Endothelial cell of hepatic sinusoid (primary cell): ENCODE results near the gene ZXDC.

Experiments used
- in situ Hi-C: cut with HindIII; loops from 2 replicates; pipeline ENCODE4 v1.10.0; 2017; ENCODE audit warnings: low sequenced_read_pairs

Gene ZXDC

GRCh38 chr3:126456766-126457388 lies 18.8 kb downstream of the ZXDC start:
- in situ Hi-C loops, result loop anchor here (5.0 kb wide), 1 partner anchor 65 kb away; the partner anchor contains the start of gene CFAP100

- in situ Hi-C loops, result loop anchor here (5.0 kb wide), 1 partner anchor 64 kb away; the partner anchor contains the start of gene CFAP100
Observed at GRCh38 chr3:126456211-126456610, 19.5 kb downstream of the ZXDC start.

GRCh38 chr3:126454437-126455198 lies 21.1 kb downstream of the ZXDC start:
- in situ Hi-C loops, result loop anchor here (5.0 kb wide), 1 partner anchor 62 kb away; the partner anchor contains the start of gene CFAP100

GRCh38 chr3:126454025-126454424 lies 21.7 kb downstream of the ZXDC start:
- in situ Hi-C loops, result no loop called here

GRCh38 chr3:126452213-126452612 lies 23.5 kb downstream of the ZXDC start:
- in situ Hi-C loops, result no loop called here

GRCh38 chr3:126451511-126451910 lies 24.2 kb downstream of the ZXDC start:
- in situ Hi-C loops, result no loop called here

GRCh38 chr3:126450744-126451143 lies 24.9 kb downstream of the ZXDC start:
- in situ Hi-C loops, result no loop called here

GRCh38 chr3:126450219-126450618 lies 25.5 kb downstream of the ZXDC start:
- in situ Hi-C loops, result no loop called here

GRCh38 chr3:126449621-126450051 lies 26.1 kb downstream of the ZXDC start:
- in situ Hi-C loops, result no loop called here

- in situ Hi-C loops, result no loop called here
Observed at GRCh38 chr3:126448893-126449180, 26.9 kb downstream of the ZXDC start.

- in situ Hi-C loops, result no loop called here
Observed at GRCh38 chr3:126448136-126448892, 27.4 kb downstream of the ZXDC start.

- in situ Hi-C loops, result no loop called here
Observed at GRCh38 chr3:126447456-126448106, 28.1 kb downstream of the ZXDC start.

- in situ Hi-C loops, result no loop called here
Observed at GRCh38 chr3:126446791-126447190, 28.9 kb downstream of the ZXDC start.

- in situ Hi-C loops, result no loop called here
Observed at GRCh38 chr3:126446301-126446700, 29.4 kb downstream of the ZXDC start.

GRCh38 chr3:126445506-126445905 lies 30.2 kb downstream of the ZXDC start:
- in situ Hi-C loops, result no loop called here

- in situ Hi-C loops, result no loop called here
Observed at GRCh38 chr3:126442856-126443242, 32.8 kb downstream of the ZXDC start.

- in situ Hi-C loops, result no loop called here
Observed at GRCh38 chr3:126442094-126442855, 33.4 kb downstream of the ZXDC start.

- in situ Hi-C loops, result no loop called here
Observed at GRCh38 chr3:126441256-126441880, 34.3 kb downstream of the ZXDC start.

- in situ Hi-C loops, result no loop called here
Observed at GRCh38 chr3:126440709-126440995, 35.0 kb downstream of the ZXDC start.

GRCh38 chr3:126439968-126440708 lies 35.6 kb downstream of the ZXDC start:
- in situ Hi-C loops, result no loop called here
